ENCODE results near the gene SYNPO2L. TPM values are rescaled to one million over a fixed set of nuclear protein-coding genes. Genes with fewer than 3 reads are reported as not detected.

Gene SYNPO2L
- total RNA-seq, 1 experiment from 2014 or later: not detected

- Histone ChIP-seq H3K4me3 (ENCODE audit: insufficient read depth, low read depth, low read length) (no peak overlapping the region), H3K27me3 (ENCODE audit: control insufficient read depth, insufficient read depth, low read length) (no peaks in the 10 kb centered on the region), H3K36me3 (replicated peaks; ENCODE audit: control insufficient read depth, insufficient read depth, low read length) (no peaks in the 10 kb centered on the region)
- no peak for DNase-seq
These were observed 41.1 kb downstream of the SYNPO2L start for GRCh38 chr10:73614720-73615119.

GRCh38 chr10:73609116-73609515 is 46.7 kb downstream of the SYNPO2L start:
- Histone ChIP-seq H3K36me3 (replicated peaks; ENCODE audit: control insufficient read depth, insufficient read depth, low read length) (no peaks in the 10 kb centered on the region), H3K4me3 (ENCODE audit: insufficient read depth, low read depth, low read length) (no peak overlapping the region), H3K27me3 (ENCODE audit: control insufficient read depth, insufficient read depth, low read length) (no peaks in the 10 kb centered on the region)
- DNase-seq: no peak

DNA sequence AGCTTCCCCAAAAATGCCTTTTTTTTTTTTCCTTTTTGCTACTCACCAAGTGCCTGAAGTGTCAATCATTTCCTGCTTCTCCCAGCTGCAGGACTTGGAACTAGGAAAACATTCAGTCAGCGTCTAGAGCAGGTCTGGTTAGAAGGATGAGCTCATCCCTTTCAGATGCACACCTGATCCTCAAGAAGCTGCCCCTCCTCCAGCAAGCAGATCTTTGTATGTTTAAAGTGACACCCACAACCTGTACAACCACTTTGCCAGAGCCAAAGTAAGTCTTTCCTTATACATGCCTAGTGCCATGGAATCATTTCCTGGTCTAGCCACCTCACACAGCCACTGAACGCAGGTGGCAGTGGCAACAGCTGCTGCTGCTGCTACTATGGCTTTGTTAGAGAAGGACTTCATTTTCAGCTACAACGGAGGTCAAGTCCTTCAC is 54.3 kb downstream of the SYNPO2L start:
- peak; percentile 61 for DNase-seq
- Histone ChIP-seq H3K4me3 (ENCODE audit: insufficient read depth, low read depth, low read length) (no peak overlapping the region), H3K27me3 (ENCODE audit: control insufficient read depth, insufficient read depth, low read length) (no peaks in the 10 kb centered on the region), H3K36me3 (replicated peaks; ENCODE audit: control insufficient read depth, insufficient read depth, low read length) (no peaks in the 10 kb centered on the region)

DNA sequence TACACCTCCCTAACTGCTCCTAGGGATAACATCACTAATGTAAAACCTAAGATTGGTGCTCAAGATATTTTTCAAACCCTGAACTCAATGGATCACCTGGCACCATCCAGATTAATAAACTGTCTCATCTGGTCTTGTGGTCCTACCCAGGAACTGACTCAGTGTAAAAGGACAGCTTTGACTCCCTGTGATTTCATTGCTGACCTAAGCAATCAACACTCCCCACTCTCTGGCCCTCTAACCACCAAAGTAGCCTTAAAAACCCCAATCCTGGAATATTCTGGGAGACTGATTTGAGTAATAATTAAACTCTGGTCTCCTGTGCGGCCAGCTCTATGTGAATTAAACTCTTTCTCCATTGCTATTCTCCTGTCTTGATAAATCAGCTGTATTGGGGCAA is 58.5 kb downstream of the SYNPO2L start:
- no peaks in the 10 kb centered on the region for H3K36me3 ChIP-seq (replicated peaks; ENCODE audit: control insufficient read depth, insufficient read depth, low read length)
- H3K27me3 ChIP-seq (ENCODE audit: control insufficient read depth, insufficient read depth, low read length): no peaks in the 10 kb centered on the region
- DNase-seq: no peak
- H3K4me3 ChIP-seq (ENCODE audit: insufficient read depth, low read depth, low read length): no peak overlapping the region

Other genes with a start within 250 kb of the SYNPO2L start
- 94.1 and 97.7 TPM in 2 replicates for gene ANXA7, start 242.0 kb downstream of the SYNPO2L start, total RNA-seq (2014; rRNA removed; shearing (Covaris generic))
- gene MSS51, start 222.5 kb downstream of the SYNPO2L start, total RNA-seq (2014; rRNA removed; shearing (Covaris generic)): 1.7 and 2.2 TPM in 2 replicates
- gene PPP3CB, start 160.0 kb downstream of the SYNPO2L start, total RNA-seq (2014; rRNA removed; shearing (Covaris generic)): 11.7 and 13.3 TPM in 2 replicates
- 25.0 and 28.4 TPM in 2 replicates for gene USP54, start 64.7 kb downstream of the SYNPO2L start, total RNA-seq (2014; rRNA removed; shearing (Covaris generic))
- gene MYOZ1, start 14.6 kb downstream of the SYNPO2L start, total RNA-seq (2014; rRNA removed; shearing (Covaris generic)): 2.0 and 2.8 TPM in 2 replicates
- gene AGAP5, start 42.1 kb upstream of the SYNPO2L start, total RNA-seq (2014; rRNA removed; shearing (Covaris generic)): 4.4 and 6.0 TPM in 2 replicates
- 76.2 and 84.2 TPM in 2 replicates for gene SEC24C, start 88.3 kb upstream of the SYNPO2L start, total RNA-seq (2014; rRNA removed; shearing (Covaris generic))
- gene CHCHD1, start 126.0 kb upstream of the SYNPO2L start, total RNA-seq (2014; rRNA removed; shearing (Covaris generic)): 82.7 and 91.4 TPM in 2 replicates
- gene ZSWIM8, start 129.6 kb upstream of the SYNPO2L start, total RNA-seq (2014; rRNA removed; shearing (Covaris generic)): 21.8 and 59.8 TPM in 2 replicates
- gene NDST2, start 155.6 kb upstream of the SYNPO2L start, total RNA-seq (2014; rRNA removed; shearing (Covaris generic)): 26.0 and 31.6 TPM in 2 replicates
- 26.6 and 35.9 TPM in 2 replicates for gene CAMK2G, start 218.5 kb upstream of the SYNPO2L start, total RNA-seq (2014; rRNA removed; shearing (Covaris generic))